SK-N-SH treated with all-trans-retinoic acid at 6 μM for 48 hours (cell line): ENCODE data around the gene RNASE8.
A peak's percentile ranks its signal among the peaks of the same experiment; 100 is the strongest.
"Not testable (repeated sequence)": the region's sequence is repeated elsewhere in the genome, so short reads cannot be mapped to it uniquely, and the experiment has no call there.

Source experiments
- ATAC-seq: fragments of 200-7000 bp; cut with Tn5 transposase; 3 replicates; pipeline ENCODE4 v1.9.1; 2020; ENCODE audit warnings: mild to moderate bottlenecking, moderate library complexity
- ARNTL ChIP-seq: fragments of 450-650 bp; formaldehyde crosslinking; IDR thresholded peaks from 2 replicates; pipeline ENCODE4 v1.5.0; 2020; ENCODE audit warnings: low read depth, mild to moderate bottlenecking, moderate library complexity, borderline replicate concordance
- BACH2 ChIP-seq: fragments of 250-450 bp; sonication (Bioruptor Pico); IDR thresholded peaks from 2 replicates; pipeline ENCODE4 v1.9.0; 2021; ENCODE audit warnings: mild to moderate bottlenecking, borderline replicate concordance
- CSRNP3 ChIP-seq: fragments of 250-450 bp; sonication (Bioruptor Pico); IDR thresholded peaks from 2 replicates; pipeline ENCODE4 v1.5.1; 2021; ENCODE audit warnings: mild to moderate bottlenecking, moderate library complexity
- ESRRG ChIP-seq: fragments of 250-450 bp; sonication (Bioruptor Pico); IDR thresholded peaks from 2 replicates; pipeline ENCODE4 v1.6.1; 2021; ENCODE audit warnings: mild to moderate bottlenecking
- GLIS3 ChIP-seq: fragments of 250-450 bp; sonication (Bioruptor Pico); IDR thresholded peaks from 2 replicates; pipeline ENCODE4 v1.5.0; 2020; ENCODE audit warnings: mild to moderate bottlenecking, moderate library complexity
- ISL1 ChIP-seq: fragments of 250-450 bp; sonication (Bioruptor Pico); IDR thresholded peaks from 2 replicates; pipeline ENCODE4 v2.1.2; 2022; ENCODE audit warnings: mild to moderate bottlenecking, moderate library complexity
- PATZ1 ChIP-seq: fragments of 250-450 bp; sonication (Bioruptor Pico); IDR thresholded peaks from 2 replicates; pipeline ENCODE4 v1.8.0; 2020; ENCODE audit warnings: mild to moderate bottlenecking, moderate library complexity, borderline replicate concordance
- POU6F1 ChIP-seq: fragments of 250-450 bp; sonication (Bioruptor Pico); IDR thresholded peaks from 2 replicates; pipeline ENCODE4 v1.8.0; 2021; ENCODE audit warnings: low read depth, mild to moderate bottlenecking, moderate library complexity, borderline replicate concordance
- PPARA ChIP-seq: fragments of 250-450 bp; sonication (Bioruptor Pico); IDR thresholded peaks from 2 replicates; pipeline ENCODE4 v1.5.0; 2020; ENCODE audit warnings: mild to moderate bottlenecking, borderline replicate concordance
- RARB ChIP-seq: fragments of 250-450 bp; sonication (Bioruptor Pico); IDR thresholded peaks from 2 replicates; pipeline ENCODE4 v1.8.0; 2021; ENCODE audit warnings: mild to moderate bottlenecking, moderate library complexity
- SNAI2 ChIP-seq: fragments of 250-450 bp; sonication (Bioruptor Pico); IDR thresholded peaks from 2 replicates; pipeline ENCODE4 v1.5.0; 2020; ENCODE audit warnings: mild to moderate bottlenecking, moderate library complexity
- TCF4 ChIP-seq: fragments of 250-450 bp; sonication (Bioruptor Pico); IDR thresholded peaks from 2 replicates; pipeline ENCODE4 v1.8.0; 2021; ENCODE audit warnings: mild to moderate bottlenecking, moderate library complexity, borderline replicate concordance
- TSHZ2 ChIP-seq: fragments of 250-450 bp; sonication (Bioruptor Pico); IDR thresholded peaks from 2 replicates; pipeline ENCODE4 v1.5.0; 2020; ENCODE audit warnings: mild to moderate bottlenecking, moderate library complexity
- ZFP3 ChIP-seq: fragments of 250-450 bp; sonication (Bioruptor Pico); IDR thresholded peaks from 2 replicates; pipeline ENCODE4 v1.5.0; 2020; ENCODE audit warnings: mild to moderate bottlenecking, moderate library complexity
- ZFP30 ChIP-seq: fragments of 450-650 bp; formaldehyde crosslinking; IDR thresholded peaks from 2 replicates; pipeline ENCODE4 v1.5.0; 2022; ENCODE audit warnings: mild to moderate bottlenecking, moderate library complexity
- ZNF565 ChIP-seq: fragments of 450-650 bp; formaldehyde crosslinking; conservative IDR thresholded peaks from 2 replicates; pipeline ENCODE4 v1.5.0; 2020; ENCODE audit warnings: low read depth, mild to moderate bottlenecking, moderate library complexity
- ZNF8 ChIP-seq: fragments of 450-650 bp; formaldehyde crosslinking; IDR thresholded peaks from 2 replicates; pipeline ENCODE4 v1.5.0; 2020; ENCODE audit warnings: mild to moderate bottlenecking, moderate library complexity
- TF ChIP-seq, protein P1 (sequence below): fragments of 250-450 bp; sonication (Bioruptor Pico); IDR thresholded peaks from 2 replicates; pipeline ENCODE4 v1.5.1; 2020; ENCODE audit warnings: low read depth, mild to moderate bottlenecking, moderate library complexity

RNASE8 gene

GRCh38 chr14:21039585-21040369 is 17.8 kb upstream of the RNASE8 start (continued):
- no peak for TF ChIP-seq TSHZ2
- TF ChIP-seq ARNTL (CRISPR knock-in tag) = no peak
- TF ChIP-seq ESRRG (CRISPR knock-in tag) = no peak
- TF ChIP-seq BACH2 (CRISPR knock-in tag) = no peak
- TF ChIP-seq ISL1 = no peak

GRCh38 chr14:21040370-21040925 is 17.2 kb upstream of the RNASE8 start:
- no peak; the same call in 2 of the 3 replicates for ATAC-seq
- TF ChIP-seq RARB (CRISPR knock-in tag) = no peak
- TF ChIP-seq ZFP3 = no peak
- no peak for TF ChIP-seq ARNTL (CRISPR knock-in tag)
- no peak for TF ChIP-seq SNAI2 (CRISPR knock-in tag)
- no peak for TF ChIP-seq ESRRG (CRISPR knock-in tag)
- no peak for TF ChIP-seq CSRNP3 (CRISPR knock-in tag)
- TF ChIP-seq ZNF8 (CRISPR knock-in tag) = no peak
- TF ChIP-seq PPARA (CRISPR knock-in tag) = no peak
- TF ChIP-seq GLIS3 (CRISPR knock-in tag) = no peak
- TF ChIP-seq ZNF565 (CRISPR knock-in tag) = no peak
- no peak for TF ChIP-seq POU6F1
- no peak for TF ChIP-seq TSHZ2

- not testable (repeated sequence) for ATAC-seq
These were observed 16.7 kb upstream of the RNASE8 start for GRCh38 chr14:21040941-21041340.

DNA sequence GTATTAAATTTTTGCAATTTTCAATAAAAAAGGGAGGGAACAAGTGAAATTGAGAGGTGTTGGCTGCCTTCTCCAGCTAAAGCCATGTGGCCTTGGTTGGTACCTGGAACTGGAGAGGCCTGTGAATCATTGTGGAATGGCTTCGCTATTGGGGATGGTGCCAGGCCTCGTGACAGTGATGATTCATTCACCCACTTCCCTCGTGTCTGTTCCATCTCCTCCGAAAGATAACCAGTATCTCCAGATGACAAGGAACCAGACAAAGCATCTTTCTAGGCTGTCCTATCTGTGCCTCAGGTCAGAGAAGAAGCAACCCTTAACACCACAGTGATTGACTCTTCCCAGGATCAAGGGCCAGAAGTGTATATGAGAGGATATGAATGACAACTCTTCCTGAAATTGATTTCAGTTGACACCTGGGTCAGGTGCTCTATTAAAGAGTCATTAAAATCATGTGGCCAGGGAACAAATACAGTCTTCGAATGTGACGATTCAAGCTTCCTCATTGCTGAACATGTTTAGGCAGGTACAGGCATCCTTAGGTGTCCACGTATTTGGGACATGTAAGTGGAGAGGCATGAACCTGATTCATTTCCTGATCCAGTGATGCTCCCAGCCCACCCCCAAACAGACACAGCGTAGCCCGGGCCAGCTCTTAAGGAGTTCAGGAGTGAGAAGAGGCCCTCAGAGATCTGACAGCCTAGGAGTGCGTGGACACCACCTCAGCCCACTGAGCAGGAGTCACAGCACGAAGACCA is 15.8 kb upstream of the RNASE8 start, which contains the start of gene RNASE7:
Gene RNASE7, plus strand, starts transcription at position 687 of the 758 bp plus-strand sequence. CDS start 631 bp downstream, outside the sequence.
- ATAC-seq = peak; percentile 25
- no peak for TF ChIP-seq RARB (CRISPR knock-in tag)
- TF ChIP-seq SNAI2 (CRISPR knock-in tag) = no peak
- TF ChIP-seq GLIS3 (CRISPR knock-in tag) = no peak
- TF ChIP-seq, protein P1, sequence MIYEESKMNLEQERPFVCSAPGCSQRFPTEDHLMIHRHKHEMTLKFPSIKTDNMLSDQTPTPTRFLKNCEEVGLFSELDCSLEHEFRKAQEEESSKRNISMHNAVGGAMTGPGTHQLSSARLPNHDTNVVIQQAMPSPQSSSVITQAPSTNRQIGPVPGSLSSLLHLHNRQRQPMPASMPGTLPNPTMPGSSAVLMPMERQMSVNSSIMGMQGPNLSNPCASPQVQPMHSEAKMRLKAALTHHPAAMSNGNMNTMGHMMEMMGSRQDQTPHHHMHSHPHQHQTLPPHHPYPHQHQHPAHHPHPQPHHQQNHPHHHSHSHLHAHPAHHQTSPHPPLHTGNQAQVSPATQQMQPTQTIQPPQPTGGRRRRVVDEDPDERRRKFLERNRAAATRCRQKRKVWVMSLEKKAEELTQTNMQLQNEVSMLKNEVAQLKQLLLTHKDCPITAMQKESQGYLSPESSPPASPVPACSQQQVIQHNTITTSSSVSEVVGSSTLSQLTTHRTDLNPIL (CRISPR knock-in tag) = no peak
- no peak for TF ChIP-seq TCF4 (CRISPR knock-in tag)
- TF ChIP-seq PATZ1 (CRISPR knock-in tag) = no peak
- TF ChIP-seq ESRRG (CRISPR knock-in tag) = no peak
- no peak for TF ChIP-seq TSHZ2
- TF ChIP-seq ZFP30 = no peak
- TF ChIP-seq ISL1 = no peak
